Coronary artery (tissue), 2 donors: ENCODE results near the gene IDH3G.

Experiments used
- DNase-seq: peaks from one replicate; pipeline ENCODE4 v3.0.0-alpha.2; 2017; ENCODE audit warnings: low spot score
- H3K27ac ChIP-seq, 2 donors: fragments of 200-600 bp; sonication (generic); one replicate each; pipeline ENCODE4 v1.5.1; 2016 to 2019
- H3K4me3 ChIP-seq: fragments of 200-600 bp; sonication (generic); 2 replicates; pipeline ENCODE4 v1.5.1; 2016; ENCODE audit warnings: mild to moderate bottlenecking, moderate library complexity
- CTCF ChIP-seq: fragments of 200-600 bp; sonication (generic); IDR thresholded peaks from one replicate; pipeline ENCODE4 v1.5.1; 2019; ENCODE audit warnings: antibody characterized with exemption

The IDH3G gene

DNA sequence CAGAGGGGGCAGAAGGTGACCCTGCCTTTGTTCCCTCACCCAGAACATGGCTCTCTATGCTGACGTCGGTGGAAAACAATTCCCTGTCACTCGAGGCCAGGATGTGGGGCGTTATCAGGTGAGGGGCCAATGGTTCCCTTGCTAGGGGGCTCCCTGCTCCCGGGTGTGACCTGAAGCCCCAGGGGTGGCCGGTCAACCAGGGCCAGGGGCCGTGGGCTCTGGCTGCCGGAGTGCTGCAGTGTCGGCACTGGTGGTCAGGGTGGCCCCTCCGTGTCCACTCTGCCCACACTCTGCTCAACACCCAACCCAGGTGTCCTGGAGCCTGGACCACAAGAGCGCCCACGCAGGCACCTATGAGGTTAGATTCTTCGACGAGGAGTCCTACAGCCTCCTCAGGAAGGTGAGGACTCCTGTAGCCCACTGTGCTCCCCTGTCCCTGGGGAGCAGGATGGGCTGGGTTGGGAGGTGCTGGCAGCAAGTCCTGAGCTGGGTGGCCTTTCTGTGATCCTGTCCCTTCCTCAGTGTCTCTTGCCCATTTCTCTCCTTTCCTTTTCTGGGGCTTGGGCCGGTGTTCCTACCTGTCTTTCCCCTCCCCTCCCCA is 3.3 kb upstream of the IDH3G start:
- Histone ChIP-seq H3K4me3 (no peak overlapping the region), H3K27ac (no peak overlapping the region)
- no peak for TF ChIP-seq CTCF
- no peak for DNase-seq

GRCh38 chrX:153794897-153795816 is 982 bp upstream of the IDH3G start:
- no peak for DNase-seq
- no peak for TF ChIP-seq CTCF
- Histone ChIP-seq H3K4me3 (peak overlapping the region; percentile 83), H3K27ac (peak overlapping the region; percentile 63 to 96)

DNA sequence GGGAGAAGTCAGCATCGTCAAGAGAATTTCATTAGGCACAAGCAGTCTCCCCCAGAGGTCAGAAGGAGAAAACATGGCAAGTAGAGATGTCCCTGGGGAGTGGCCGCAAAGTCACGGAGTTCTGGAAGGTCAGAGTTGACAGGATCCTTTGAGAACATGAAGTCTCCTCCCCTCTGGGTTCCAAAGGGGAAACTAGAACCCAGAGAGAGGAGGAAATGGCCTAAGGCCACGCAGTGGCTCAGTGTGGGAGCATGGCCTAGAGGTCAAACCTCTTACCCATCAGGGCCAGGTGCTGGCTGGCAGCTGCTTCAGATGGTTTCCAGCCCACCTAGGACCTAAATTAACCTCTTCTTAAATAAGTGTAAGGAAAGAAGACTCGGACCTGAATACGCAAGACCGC is 884 bp downstream of the IDH3G start:
- no peak for TF ChIP-seq CTCF
- Histone ChIP-seq H3K27ac (peak overlapping the region; percentile 63 to 96), H3K4me3 (peak overlapping the region; percentile 83)
- DNase-seq = no peak

DNA sequence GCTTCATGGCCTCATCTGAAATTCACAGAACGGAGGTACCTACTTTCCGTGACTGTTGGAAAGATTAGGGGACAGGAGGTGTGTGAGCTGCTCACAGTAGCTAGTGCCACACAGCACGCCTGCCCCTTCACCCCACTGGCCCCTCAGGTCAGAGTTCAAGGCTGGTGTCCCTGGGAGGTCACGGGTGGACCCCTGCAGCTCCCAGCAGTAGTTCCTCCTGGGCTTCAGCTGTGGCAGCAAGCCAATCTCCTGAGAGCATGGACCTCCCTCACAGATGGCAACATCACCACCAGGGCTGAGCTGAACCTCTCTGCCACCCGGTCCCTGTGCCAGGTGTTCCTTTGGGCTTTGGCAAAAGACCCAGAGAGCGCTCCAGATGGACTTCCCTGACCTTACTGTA is 1.8 kb downstream of the IDH3G start:
- TF ChIP-seq CTCF = no peak
- no peak overlapping the region for H3K27ac ChIP-seq
- DNase-seq = no peak
- H3K4me3 ChIP-seq = peak overlapping the region; percentile 83

DNA sequence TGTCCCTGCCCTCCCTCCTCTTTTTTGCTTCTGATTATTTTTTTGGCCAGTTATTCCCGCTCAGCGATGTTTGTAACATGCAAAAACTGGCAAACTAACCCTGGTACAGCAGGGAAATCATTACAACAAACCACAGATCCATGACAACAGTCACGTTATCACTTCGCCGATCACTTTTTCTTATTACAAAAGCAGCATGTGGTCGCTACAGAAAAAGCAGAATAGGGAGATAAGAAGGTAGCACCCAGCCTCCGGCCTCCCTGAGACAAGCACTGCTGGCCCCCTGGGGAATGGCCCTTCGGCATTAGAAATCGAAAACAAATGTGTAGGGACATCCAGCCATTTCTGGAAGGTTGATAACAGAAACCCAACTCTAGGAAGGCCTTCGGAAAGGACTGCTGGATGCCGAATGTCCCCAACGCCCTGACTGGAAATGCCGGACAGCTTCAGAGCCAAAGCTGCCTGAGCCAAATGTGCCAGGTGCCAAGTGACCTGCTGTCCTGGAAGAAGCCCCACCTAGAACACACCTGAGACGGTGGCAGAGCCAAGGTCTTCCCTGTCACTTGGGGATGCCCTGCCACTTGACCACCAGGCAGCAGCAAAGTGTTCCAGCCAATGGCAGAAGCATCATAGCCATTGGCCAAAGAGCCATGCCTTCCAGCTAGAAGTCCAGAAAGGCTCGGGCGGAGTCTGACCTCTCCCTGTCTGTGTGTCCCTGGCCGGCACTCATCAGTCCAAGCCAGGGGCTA is 2.9 kb downstream of the IDH3G start:
- DNase-seq = no peak
- no peak for TF ChIP-seq CTCF
- no peak overlapping the region for H3K27ac ChIP-seq
- H3K4me3 ChIP-seq = no peak overlapping the region

DNA sequence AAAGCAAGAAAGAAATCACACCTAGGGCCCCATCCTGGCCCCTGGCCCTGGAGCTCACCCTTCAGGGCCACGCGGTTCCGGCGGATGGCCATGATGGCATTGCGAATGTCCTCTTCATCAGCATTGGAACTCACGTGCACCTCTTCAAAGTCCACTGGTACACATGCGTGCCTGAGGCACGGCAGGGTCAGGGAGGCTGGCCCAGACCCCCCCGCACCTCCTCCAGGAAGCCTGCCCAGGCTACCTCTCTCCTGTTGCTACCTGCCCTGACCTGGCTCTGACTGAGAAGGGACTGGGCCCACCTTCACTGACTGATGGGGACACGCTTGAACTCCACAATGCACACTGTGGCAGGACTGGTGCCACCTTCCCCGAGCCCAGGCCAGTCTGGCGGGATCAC is 4.5 kb downstream of the IDH3G start:
- Histone ChIP-seq H3K27ac (no peak overlapping the region), H3K4me3 (no peak overlapping the region)
- no peak for DNase-seq
- no peak for TF ChIP-seq CTCF
